Ovary (tissue), 3 donors: ENCODE data around the gene NRXN3.

Source experiments
- POLR2A ChIP-seq: fragments of 450-650 bp; IDR thresholded peaks from one replicate; pipeline ENCODE4 v1.6.1; 2017; ENCODE audit warnings: antibody characterized with exemption, mild to moderate bottlenecking, moderate library complexity
- TF ChIP-seq, protein P1 (sequence below), 3 donors: fragments of 450-650 bp in 2 of 3; fragments of 200-600 bp in 1 of 3; IDR thresholded peaks; one replicate each; pipeline versions ENCODE4 v1.5.1 to v1.8.0; 2016 to 2022; ENCODE audit warnings: antibody characterized with exemption in 3 of 3, mild to moderate bottlenecking in 1 of 3
- donor health status: DM: no; HTN: no; CAD: no.

- TF ChIP-seq, protein P1, sequence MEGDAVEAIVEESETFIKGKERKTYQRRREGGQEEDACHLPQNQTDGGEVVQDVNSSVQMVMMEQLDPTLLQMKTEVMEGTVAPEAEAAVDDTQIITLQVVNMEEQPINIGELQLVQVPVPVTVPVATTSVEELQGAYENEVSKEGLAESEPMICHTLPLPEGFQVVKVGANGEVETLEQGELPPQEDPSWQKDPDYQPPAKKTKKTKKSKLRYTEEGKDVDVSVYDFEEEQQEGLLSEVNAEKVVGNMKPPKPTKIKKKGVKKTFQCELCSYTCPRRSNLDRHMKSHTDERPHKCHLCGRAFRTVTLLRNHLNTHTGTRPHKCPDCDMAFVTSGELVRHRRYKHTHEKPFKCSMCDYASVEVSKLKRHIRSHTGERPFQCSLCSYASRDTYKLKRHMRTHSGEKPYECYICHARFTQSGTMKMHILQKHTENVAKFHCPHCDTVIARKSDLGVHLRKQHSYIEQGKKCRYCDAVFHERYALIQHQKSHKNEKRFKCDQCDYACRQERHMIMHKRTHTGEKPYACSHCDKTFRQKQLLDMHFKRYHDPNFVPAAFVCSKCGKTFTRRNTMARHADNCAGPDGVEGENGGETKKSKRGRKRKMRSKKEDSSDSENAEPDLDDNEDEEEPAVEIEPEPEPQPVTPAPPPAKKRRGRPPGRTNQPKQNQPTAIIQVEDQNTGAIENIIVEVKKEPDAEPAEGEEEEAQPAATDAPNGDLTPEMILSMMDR (IDR thresholded peaks at IDR 0.05), result no peak
- no peak for TF ChIP-seq POLR2A
Measured at GRCh38 chr14:79631276-79631675, 1461.1 kb downstream of the NRXN3 start.
